NCI-H748 (cell line): ENCODE results near the gene KRTAP5-5.

Source experiments
- DNase-seq: peaks from one replicate; lab custom pipeline; 2025; ENCODE audit not compliant: unreplicated experiment; lab: John Stamatoyannopoulos, UW

The KRTAP5-5 gene

GRCh38 chr11:1674173-1675131 is 44.9 kb downstream of the KRTAP5-5 start:
- DNase-seq: no peak

GRCh38 chr11:1675536-1676228 is 46.1 kb downstream of the KRTAP5-5 start:
- DNase-seq: no peak

GRCh38 chr11:1676229-1676740 is 46.7 kb downstream of the KRTAP5-5 start:
- no peak for DNase-seq

- DNase-seq: no peak
These were observed 50.3 kb downstream of the KRTAP5-5 start for GRCh38 chr11:1679881-1680280.
